HG02571 (cell line): Measurements from ENCODE around the gene ZFYVE1.

Experiments
- ATAC-seq: cut with Tn5 transposase; IDR thresholded peaks from one replicate; pipeline ENCODE4 v1.9.1; 2021; ENCODE audit warnings: mild to moderate bottlenecking, moderate library complexity; ENCODE audit not compliant: unreplicated experiment

Gene ZFYVE1

DNA sequence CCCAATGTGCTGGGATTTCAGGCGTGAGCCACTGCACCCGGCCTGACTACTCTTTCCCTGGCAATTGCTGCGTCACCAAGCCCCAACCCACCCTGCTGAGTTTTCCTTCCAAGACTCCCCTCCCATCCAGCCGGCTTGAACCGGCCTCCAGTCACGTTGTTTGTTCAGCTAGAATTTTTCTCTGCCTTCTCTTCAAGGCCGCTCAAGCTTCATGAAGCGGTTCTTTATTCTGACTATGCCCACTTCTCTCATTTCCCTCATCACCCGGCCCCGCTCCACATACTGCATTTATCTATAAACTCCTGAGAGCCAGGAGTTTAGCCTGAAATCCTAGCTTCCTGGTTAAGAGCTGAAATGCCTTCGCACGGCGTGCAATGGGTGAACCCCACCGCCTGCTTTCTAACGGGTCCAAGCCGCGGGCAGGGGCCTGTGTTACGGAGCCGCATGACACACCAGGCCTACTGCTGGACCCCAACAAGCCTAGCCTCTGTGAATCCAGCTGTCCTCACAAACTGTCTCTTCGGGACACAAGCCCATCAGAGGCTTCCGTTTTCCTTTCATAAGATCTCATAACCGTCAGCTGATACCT lies 101.6 kb downstream of the ZFYVE1 start:
- no peak for ATAC-seq

- no peak for ATAC-seq
Measured at GRCh38 chr14:72924337-72924736, 102.6 kb downstream of the ZFYVE1 start.

DNA sequence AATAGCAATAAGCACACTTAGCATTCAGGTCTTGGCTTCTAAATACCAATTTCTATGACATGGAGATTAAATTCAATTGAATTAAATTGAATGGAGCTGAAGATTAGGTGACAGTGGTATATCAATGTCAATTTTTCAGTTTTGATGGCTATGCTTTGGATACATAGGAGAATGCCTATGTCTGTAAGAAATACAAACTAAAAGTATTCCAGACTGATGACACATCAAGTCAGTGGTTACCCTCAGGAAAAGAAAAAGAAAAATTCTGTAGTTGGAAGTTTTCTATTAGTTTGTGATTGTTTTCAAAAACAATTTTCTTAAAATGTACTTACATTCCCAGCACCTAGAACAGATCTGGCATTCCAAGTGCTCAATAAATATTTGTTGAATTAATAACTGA lies 105.5 kb downstream of the ZFYVE1 start:
- ATAC-seq, result no peak

GRCh38 chr14:72920008-72920407 lies 106.9 kb downstream of the ZFYVE1 start:
- ATAC-seq, result no peak
